Astrocyte of the cerebellum (primary cell): ENCODE results near the gene NRL.
A peak's percentile ranks its signal among the peaks of the same experiment; 100 is the strongest.

Experiments used
- DNase-seq: peaks from one replicate; pipeline ENCODE4 v3.0.0-alpha.2; 2011; ENCODE audit warnings: low read depth
- H3K4me3 ChIP-seq: 2 replicates; pipeline ENCODE4 v1.5.1; 2011; ENCODE audit warnings: mild to moderate bottlenecking, low read depth, low read length, moderate library complexity
- in situ Hi-C: cut with HindIII; loops from 2 replicates; pipeline ENCODE4 v1.10.0; 2017; ENCODE audit warnings: low sequenced_read_pairs
- TF ChIP-seq, protein P1 (sequence below): IDR thresholded peaks from 2 replicates; pipeline ENCODE4 v1.5.1; 2012; ENCODE audit warnings: low read length, low read depth, moderate library complexity, mild to moderate bottlenecking; ENCODE audit errors: missing control alignments

Gene NRL

DNA sequence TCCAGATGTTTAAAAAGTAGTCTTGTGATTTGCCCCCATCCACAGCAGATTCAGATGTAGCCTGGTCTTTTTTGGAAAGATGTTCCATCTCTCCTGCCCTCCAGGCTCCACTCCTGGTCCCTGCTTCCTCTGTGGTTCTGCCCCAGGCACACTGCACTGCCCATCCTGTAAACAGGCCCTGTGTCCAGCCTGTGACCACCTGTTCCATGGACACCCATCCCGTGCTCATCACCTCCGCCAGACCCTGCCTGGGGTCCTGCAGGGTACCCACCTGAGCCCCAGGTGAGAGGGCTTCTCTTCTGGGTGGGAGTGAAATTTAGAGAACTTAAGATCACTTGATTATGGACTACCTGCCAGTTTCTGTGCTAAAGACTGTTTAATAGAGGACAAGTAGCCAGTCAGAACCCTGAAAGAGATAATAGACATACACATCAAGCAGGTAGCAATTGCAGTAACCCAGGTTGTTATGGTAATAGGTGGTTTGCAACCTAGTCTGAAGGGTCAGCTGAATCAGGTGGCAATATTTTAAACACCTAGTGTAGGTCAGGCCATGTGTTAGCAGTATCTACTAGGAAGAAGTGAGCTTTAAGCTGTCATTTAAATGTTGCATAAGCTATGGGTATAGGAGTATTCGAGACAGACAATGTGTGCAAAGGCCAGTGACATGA is 34.7 kb upstream of the NRL start:
- DNase-seq: no peak
- TF ChIP-seq, protein P1, sequence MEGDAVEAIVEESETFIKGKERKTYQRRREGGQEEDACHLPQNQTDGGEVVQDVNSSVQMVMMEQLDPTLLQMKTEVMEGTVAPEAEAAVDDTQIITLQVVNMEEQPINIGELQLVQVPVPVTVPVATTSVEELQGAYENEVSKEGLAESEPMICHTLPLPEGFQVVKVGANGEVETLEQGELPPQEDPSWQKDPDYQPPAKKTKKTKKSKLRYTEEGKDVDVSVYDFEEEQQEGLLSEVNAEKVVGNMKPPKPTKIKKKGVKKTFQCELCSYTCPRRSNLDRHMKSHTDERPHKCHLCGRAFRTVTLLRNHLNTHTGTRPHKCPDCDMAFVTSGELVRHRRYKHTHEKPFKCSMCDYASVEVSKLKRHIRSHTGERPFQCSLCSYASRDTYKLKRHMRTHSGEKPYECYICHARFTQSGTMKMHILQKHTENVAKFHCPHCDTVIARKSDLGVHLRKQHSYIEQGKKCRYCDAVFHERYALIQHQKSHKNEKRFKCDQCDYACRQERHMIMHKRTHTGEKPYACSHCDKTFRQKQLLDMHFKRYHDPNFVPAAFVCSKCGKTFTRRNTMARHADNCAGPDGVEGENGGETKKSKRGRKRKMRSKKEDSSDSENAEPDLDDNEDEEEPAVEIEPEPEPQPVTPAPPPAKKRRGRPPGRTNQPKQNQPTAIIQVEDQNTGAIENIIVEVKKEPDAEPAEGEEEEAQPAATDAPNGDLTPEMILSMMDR: no peak
- H3K4me3 ChIP-seq: no peak overlapping the region
- in situ Hi-C loops: no loop called here

DNA sequence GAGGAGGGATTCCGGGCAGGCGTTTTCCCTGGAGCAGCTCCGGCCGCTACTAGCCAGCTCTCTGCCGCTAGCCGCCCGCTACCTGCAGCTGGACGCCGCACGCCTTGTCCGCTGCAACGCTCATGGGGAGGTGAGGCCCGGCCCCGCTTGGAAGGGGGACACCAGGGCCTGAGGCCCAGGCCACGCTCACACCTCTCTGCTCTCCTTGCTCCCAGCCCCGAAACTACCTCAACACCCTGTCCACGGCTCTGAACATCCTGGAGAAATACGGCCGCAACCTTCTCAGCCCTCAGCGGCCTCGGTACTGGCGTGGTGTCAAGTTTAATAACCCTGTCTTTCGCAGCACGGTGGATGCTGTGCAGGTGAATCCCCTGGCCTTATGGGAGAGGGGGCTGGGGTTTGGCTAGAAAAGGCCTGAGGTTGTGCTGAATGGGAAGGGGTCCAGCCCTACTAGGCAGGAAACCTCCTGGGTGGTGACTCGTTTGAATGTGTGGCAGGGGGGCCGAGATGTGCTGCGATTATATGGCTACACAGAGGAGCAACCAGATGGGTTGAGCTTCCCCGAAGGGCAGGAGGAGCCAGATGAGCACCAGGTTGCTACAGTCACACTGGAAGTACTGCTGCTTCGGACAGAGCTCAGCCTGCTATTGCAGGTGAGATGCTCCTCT is 33.1 kb upstream of the NRL start:
- H3K4me3 ChIP-seq: peak overlapping the region; percentile 87
- TF ChIP-seq, protein P1: no peak
- in situ Hi-C loops: no loop called here
- no peak for DNase-seq

DNA sequence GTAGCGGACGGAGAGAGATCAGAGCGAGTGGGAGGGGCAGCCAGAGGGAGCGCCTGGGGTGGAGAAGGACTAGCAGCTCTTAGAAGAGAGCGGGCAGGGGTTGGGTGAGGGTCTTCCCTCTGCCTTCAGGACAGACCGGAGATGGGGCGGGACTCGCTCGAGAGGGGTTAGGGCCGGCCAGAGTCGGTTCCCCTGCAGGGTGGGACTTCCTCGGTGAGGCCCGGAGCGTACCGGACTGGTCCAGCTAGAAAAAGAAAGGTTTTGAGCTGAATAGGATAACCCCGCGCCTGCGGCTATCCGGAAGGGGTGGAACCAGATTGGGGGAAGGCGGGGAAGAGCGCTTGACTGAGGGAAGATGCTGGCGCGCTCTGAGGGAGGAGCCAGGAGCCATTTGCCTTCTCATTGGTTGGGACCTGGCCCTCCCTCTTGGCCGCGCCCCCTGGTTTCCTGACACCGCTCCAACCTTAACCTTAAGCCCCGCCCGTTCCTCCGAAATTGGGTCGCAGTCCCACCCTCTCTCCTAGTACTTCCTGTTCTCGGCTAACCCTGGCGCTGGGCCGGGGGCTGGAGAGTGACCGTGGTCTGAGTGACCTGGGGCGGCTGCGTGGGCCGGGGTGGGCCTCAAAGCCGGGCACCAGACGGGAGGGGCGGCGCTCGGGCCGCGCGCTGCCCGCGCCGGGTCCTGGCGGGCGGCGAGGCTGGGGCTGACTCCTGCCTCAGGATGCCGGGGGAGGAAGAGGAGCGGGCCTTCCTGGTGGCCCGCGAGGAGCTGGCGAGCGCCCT is 32.4 kb upstream of the NRL start, which contains the start of gene RNF31:
RNF31 (plus strand) TSS at position 521 of the 783 bp plus-strand sequence; CDS start at position 722, 201 bp downstream.
- peak; percentile 98 for DNase-seq
- peak within 1 kb of the TSS; percentile 87 for H3K4me3 ChIP-seq
- in situ Hi-C loops: no loop called here
- TF ChIP-seq, protein P1: no peak

DNA sequence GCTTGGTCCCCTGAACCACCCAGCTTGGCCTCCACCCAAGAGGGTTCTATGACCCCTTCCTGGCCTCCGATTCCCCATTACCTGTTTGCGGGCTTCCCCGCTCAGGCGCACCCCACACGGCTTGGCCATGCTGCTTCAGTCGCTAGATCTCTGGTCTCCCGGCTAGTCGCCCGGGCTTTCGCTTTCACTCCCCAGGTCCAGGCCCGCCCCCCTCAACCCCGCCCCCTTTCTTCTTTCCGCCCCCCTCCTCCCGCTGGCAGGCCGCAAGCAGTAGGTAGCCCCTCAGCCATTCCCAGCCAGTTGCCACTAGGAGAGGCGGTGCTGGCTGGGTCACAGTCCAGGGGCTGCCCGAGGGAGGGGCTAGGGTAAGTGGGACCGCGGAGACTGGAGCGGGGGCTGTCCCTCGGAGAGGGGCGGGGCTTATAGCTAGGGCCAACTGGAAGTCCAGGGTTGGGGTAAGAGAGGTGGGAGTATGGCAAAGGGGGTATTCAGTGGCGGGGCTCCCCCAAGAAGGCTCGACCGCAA is 31.8 kb upstream of the NRL start, which contains the start of gene PSME2:
PSME2 (minus strand) TSS at position 158 of the 525 bp plus-strand sequence; CDS start at position 129, 29 bp downstream.
- peak within 1 kb of the TSS; percentile 87 for H3K4me3 ChIP-seq
- TF ChIP-seq, protein P1: no peak

DNA sequence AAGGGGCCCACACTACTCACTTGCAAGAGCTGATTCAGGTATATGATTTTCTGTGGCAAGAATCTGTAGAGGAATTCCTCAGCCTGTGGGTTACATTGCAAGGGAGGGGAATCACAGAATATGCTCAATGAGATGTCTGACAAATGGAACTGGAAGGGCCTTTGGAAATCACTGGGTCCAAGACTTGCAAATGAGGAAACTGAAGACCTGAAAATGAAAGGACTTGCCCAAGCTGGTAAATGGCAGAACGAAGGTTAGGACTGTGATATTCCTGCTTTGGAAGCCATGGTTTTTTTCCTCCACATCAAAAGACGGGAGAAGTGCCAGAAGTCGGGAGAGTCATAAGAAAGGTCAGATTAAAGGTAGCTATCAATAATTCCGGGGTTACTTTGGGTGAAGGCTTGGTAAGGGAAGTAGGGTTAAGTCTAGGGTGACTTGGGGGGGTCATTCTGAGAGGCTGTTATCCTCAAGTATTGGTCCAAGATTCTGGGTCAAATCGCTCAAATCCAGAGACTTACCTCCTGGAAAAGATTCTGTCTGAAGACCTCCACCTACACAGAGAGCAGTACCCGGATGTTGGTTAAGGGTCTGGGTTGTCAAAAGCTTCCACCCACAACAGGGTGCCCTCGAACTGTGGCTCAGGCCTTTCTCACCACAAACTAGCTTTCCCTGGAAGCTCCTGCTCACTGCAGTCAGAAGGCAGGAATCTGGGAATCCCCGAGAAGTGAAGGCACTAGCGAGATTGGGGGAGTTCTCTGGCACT is 31.1 kb upstream of the NRL start:
- in situ Hi-C loops: no loop called here
- H3K4me3 ChIP-seq: peak overlapping the region; percentile 87
- DNase-seq: no peak
- TF ChIP-seq, protein P1: no peak

More for the DNA sequence above, 31.8 kb upstream of the NRL start, which contains the start of gene PSME2:
- in situ Hi-C loops: no loop called here
- peak; percentile 91 for DNase-seq
